Measurements from ENCODE around the gene MAF. TPM values are rescaled to one million over a fixed set of nuclear protein-coding genes. Genes with fewer than 3 reads are reported as not detected.

Gene MAF
- total RNA-seq, 1 donor from 2014 or later, result 60.0 TPM

- Histone ChIP-seq H3K4me3 (peak overlapping the region; percentile 73), H3K27ac (peak overlapping the region; percentile 61), H3K9me3 (no peaks in the 10 kb centered on the region), H3K27me3 (ENCODE audit: low read depth) (peaks cover 7% of the 10 kb centered on the region), H3K4me1 (peaks cover 18% of the 10 kb centered on the region), H3K36me3 (no peaks in the 10 kb centered on the region)
- TF ChIP-seq CTCF (IDR thresholded peaks at IDR 0.05), result no peak
- ATAC-seq (no peak), DNase-seq (no peak)
- intact Hi-C loops (cut with DNase I), result no loop called here
Observed at GRCh38 chr16:79593754-79594153, 6.8 kb downstream of the MAF start.

GRCh38 chr16:79593074-79593531 lies 7.4 kb downstream of the MAF start:
- TF ChIP-seq CTCF (IDR thresholded peaks at IDR 0.05), result no peak
- ATAC-seq (peak; percentile 33 to 55), DNase-seq (no peak)
- intact Hi-C loops (cut with DNase I), result no loop called here
- Histone ChIP-seq H3K4me3 (peak overlapping the region; percentile 73), H3K9me3 (no peaks in the 10 kb centered on the region), H3K36me3 (no peaks in the 10 kb centered on the region), H3K27ac (peak overlapping the region; percentile 61), H3K27me3 (ENCODE audit: low read depth) (peaks cover 7% of the 10 kb centered on the region), H3K4me1 (peaks cover 18% of the 10 kb centered on the region)

- Histone ChIP-seq H3K36me3 (no peaks in the 10 kb centered on the region), H3K27me3 (ENCODE audit: low read depth) (peaks cover 7% of the 10 kb centered on the region), H3K27ac (peak overlapping the region; percentile 61), H3K9me3 (no peaks in the 10 kb centered on the region), H3K4me1 (peaks cover 18% of the 10 kb centered on the region), H3K4me3 (peak overlapping the region; percentile 73)
- no peak for DNase-seq
- TF ChIP-seq CTCF (IDR thresholded peaks at IDR 0.05), result no peak
- intact Hi-C loops (cut with DNase I), result no loop called here
- no peak for ATAC-seq
Observed at GRCh38 chr16:79592186-79592585, 8.4 kb downstream of the MAF start.

GRCh38 chr16:79589601-79590102 lies 10.9 kb downstream of the MAF start:
- TF ChIP-seq CTCF (IDR thresholded peaks at IDR 0.05), result peak; percentile 17
- no peak for DNase-seq
- Histone ChIP-seq H3K9me3 (no peaks in the 10 kb centered on the region), H3K36me3 (no peaks in the 10 kb centered on the region), H3K4me1 (peaks cover 16% of the 10 kb centered on the region), H3K27ac (peak overlapping the region; percentile 78), H3K27me3 (ENCODE audit: low read depth) (peaks cover 7% of the 10 kb centered on the region), H3K4me3 (peak overlapping the region; percentile 56)
- peak; percentile 43 to 54 for ATAC-seq
- intact Hi-C loops (cut with DNase I), result no loop called here

DNA sequence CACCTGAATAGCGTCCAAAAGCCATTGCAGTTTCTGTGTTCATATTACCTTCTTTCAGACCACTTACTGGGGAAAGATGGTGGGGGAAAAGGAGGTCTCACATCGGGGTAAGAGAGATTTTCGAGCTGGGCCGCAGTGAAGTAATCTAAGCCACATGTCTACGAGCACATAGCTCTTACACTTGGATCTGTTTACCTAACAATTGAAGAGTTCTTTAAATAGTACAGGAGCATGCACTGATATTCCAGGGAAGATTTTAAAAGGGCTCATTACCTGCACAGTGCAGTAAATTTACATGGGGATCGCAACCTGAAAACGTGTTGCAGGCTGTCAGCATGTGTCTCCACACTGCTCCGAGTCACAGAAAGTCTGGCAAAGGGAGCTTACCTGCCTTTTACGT lies 12.6 kb downstream of the MAF start:
- peaks cover 7% of the 10 kb centered on the region for H3K27me3 ChIP-seq (ENCODE audit: low read depth)
- no peaks in the 10 kb centered on the region for H3K36me3 ChIP-seq
- H3K4me1 ChIP-seq, result peaks cover 12% of the 10 kb centered on the region
- intact Hi-C loops (cut with DNase I), result no loop called here
- H3K4me3 ChIP-seq, result no peak overlapping the region
- no peak overlapping the region for H3K27ac ChIP-seq
- DNase-seq (no peak), ATAC-seq (peak; percentile 56 to 80)
- no peaks in the 10 kb centered on the region for H3K9me3 ChIP-seq
- TF ChIP-seq CTCF (IDR thresholded peaks at IDR 0.05), result no peak

Data from lower lobe of right lung (tissue), 2 donors.